Mucosa of descending colon (tissue), 3 donors: Measurements from ENCODE around the gene SS18L1. TPM values are rescaled to one million over a fixed set of nuclear protein-coding genes. Genes with fewer than 3 reads are reported as not detected.

Experiments used
- ATAC-seq: fragments of 200-7000 bp; cut with Tn5 transposase; one replicate; pipeline ENCODE4 v1.9.1; 2020; ENCODE audit warnings: mild to moderate bottlenecking, moderate library complexity
- DNase-seq, 3 donors: peaks; one replicate each; pipeline ENCODE4 v3.0.0-alpha.2; 2020
- H3K36me3 ChIP-seq: fragments of 200-600 bp; one replicate; pipeline ENCODE4 v1.8.0; 2021; ENCODE audit warnings: low read depth, mild to moderate bottlenecking
- H3K4me1 ChIP-seq: fragments of 200-600 bp; one replicate; pipeline ENCODE4 v1.8.0; 2021; ENCODE audit warnings: low read depth, mild to moderate bottlenecking
- H3K4me3 ChIP-seq: fragments of 200-600 bp; one replicate; pipeline ENCODE4 v1.8.0; 2021; ENCODE audit warnings: mild to moderate bottlenecking
- H3K9me3 ChIP-seq: fragments of 200-600 bp; one replicate; pipeline ENCODE4 v1.8.0; 2021; ENCODE audit warnings: mild to moderate bottlenecking
- intact Hi-C, 2 donors: fragments of 100-400 bp; cut with DNase I in 1 of 2; cut with micrococcal nuclease in 1 of 2; formaldehyde crosslinking; loops; one replicate each; pipeline versions ENCODE4 v1.11.0 to v1.11.1; 2022; cut with DNase I, micrococcal nuclease
- total RNA-seq, 3 donors: library from RNA; stranded (reverse); fragmentation: NEBNext Ultra II Directional in 2 of 3; extraction: Animal tissue kit (Norgen Biotek cat#: 25700) in 2 of 3; gene quantifications; one replicate each; pipeline versions ENCODE4 v1.2.1 to v1.2.4, GENCODE V29; 2021 to 2023
- TF ChIP-seq, protein P1 (sequence below): fragments of 200-600 bp; IDR thresholded peaks from one replicate; pipeline ENCODE4 v1.8.0; 2022; ENCODE audit warnings: antibody characterized with exemption, mild to moderate bottlenecking
- donor health status: DM: no; HTN: no; CAD: no; lungs with moderate emphysema.
- donor health status: DM: no; HTN: no; CAD: no.
- donor health status: DM: no; HTN: yes; CAD: no.

SS18L1 gene
- total RNA-seq, 3 donors from 2014 or later = 13.2 to 16.0 (median 14.4) TPM

DNA sequence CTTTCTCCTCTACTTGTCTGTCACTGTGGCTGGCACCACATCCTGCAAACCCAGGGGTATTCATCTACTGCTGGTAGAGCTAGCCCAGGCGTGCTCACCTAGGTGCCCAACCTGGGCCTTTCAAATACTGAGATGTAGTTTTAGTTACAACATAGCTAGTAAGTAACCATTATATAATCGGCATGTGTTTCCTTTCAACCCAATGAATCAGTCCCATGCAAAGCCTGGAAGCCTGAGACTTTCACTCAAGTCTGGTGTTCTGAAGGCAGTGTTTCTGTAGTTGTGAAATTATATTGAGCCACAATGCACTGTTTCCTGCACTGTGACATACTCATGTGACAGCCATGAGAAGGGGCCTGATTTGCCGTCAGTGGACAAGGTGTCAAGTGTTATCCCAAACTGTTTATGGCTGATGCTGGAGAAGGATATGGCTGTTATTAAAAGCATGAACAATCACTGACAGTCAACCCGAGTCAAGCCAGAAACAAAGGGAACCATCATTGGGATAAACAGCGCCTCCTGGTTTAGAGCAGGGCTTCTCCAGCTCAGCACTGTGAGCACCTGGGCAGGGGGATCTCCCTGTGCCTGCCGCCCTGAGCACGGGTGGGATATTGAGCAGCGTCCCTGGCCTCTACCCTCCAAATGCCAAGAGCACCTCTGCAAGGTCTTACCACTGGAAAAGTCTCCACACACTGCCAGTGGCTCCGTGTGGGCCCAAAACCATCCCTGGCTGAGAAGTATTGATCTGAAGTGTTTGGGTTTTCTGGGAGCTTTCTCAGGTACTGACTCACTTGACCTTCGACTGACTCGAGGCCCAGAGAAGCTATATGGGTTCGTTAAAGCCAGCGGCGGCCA lies 1.9 kb upstream of the SS18L1 start:
- intact Hi-C loops = loop anchor here in 1 of 2 donors (5.0 to 10.0 kb wide), 2 partner anchors 79 to 127 kb away; no protein-coding TSS in a partner anchor

DNA sequence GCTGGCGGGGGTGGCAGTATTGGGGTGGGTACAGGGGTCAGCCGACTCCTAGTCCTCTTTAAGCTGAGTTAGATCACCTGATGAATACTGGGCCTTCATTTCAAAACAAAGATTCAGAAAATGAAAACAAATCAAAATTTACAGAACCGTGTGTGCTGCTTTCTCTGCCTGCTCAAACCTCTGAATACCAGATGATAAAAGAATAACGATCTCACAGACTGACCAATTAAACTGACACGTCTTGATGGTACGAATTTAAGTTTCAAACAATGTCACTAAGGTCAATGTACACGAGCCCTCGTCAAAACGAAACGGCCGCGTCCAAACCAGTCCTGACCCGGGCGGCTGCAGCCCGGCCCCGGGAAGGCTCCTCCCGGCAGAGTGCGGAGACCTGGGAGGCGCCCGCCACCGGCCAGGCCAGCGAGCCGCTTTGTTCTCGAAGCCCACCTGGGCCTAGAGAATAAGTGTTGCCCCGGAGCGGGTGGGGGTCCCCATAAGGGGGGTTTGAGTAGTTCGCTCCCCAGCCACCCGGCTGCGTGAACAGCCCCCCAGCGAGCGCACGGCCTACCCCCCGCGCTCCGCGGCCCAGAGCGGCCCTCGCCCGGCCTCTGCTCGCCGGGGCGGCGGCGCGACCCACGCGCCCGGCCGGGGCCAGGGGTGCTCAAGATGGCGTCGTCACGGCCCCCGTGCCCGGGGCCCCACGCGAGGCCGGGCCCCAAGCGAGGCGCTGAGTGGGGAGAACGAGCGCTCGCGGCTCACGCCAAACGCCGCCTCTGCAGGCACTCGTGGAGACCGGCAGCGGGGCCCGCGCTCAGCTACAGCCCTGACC lies 1.1 kb upstream of the SS18L1 start:
- DNase-seq (peak in 2 of 3 donors; percentile 36 to 64), ATAC-seq (peak; percentile 20)
- Histone ChIP-seq H3K36me3 (peaks cover 7% of the 10 kb centered on the region), H3K9me3 (no peaks in the 10 kb centered on the region), H3K4me3 (peak overlapping the region; percentile 95), H3K4me1 (peaks cover 20% of the 10 kb centered on the region)
- TF ChIP-seq, protein P1, sequence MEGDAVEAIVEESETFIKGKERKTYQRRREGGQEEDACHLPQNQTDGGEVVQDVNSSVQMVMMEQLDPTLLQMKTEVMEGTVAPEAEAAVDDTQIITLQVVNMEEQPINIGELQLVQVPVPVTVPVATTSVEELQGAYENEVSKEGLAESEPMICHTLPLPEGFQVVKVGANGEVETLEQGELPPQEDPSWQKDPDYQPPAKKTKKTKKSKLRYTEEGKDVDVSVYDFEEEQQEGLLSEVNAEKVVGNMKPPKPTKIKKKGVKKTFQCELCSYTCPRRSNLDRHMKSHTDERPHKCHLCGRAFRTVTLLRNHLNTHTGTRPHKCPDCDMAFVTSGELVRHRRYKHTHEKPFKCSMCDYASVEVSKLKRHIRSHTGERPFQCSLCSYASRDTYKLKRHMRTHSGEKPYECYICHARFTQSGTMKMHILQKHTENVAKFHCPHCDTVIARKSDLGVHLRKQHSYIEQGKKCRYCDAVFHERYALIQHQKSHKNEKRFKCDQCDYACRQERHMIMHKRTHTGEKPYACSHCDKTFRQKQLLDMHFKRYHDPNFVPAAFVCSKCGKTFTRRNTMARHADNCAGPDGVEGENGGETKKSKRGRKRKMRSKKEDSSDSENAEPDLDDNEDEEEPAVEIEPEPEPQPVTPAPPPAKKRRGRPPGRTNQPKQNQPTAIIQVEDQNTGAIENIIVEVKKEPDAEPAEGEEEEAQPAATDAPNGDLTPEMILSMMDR = no peak
- intact Hi-C loops = loop anchor here in 1 of 2 donors (5.0 to 10.0 kb wide), 2 partner anchors 80 to 128 kb away; no protein-coding TSS in a partner anchor

More for the DNA sequence above, 1.9 kb upstream of the SS18L1 start:
- H3K9me3 ChIP-seq = no peaks in the 10 kb centered on the region
- TF ChIP-seq, protein P1 = no peak
- peak; percentile 9 for ATAC-seq
- peaks cover 7% of the 10 kb centered on the region for H3K36me3 ChIP-seq
- peak in 1 of 3 donors; percentile 39 for DNase-seq
- H3K4me3 ChIP-seq = no peak overlapping the region
- peaks cover 20% of the 10 kb centered on the region for H3K4me1 ChIP-seq

DNA sequence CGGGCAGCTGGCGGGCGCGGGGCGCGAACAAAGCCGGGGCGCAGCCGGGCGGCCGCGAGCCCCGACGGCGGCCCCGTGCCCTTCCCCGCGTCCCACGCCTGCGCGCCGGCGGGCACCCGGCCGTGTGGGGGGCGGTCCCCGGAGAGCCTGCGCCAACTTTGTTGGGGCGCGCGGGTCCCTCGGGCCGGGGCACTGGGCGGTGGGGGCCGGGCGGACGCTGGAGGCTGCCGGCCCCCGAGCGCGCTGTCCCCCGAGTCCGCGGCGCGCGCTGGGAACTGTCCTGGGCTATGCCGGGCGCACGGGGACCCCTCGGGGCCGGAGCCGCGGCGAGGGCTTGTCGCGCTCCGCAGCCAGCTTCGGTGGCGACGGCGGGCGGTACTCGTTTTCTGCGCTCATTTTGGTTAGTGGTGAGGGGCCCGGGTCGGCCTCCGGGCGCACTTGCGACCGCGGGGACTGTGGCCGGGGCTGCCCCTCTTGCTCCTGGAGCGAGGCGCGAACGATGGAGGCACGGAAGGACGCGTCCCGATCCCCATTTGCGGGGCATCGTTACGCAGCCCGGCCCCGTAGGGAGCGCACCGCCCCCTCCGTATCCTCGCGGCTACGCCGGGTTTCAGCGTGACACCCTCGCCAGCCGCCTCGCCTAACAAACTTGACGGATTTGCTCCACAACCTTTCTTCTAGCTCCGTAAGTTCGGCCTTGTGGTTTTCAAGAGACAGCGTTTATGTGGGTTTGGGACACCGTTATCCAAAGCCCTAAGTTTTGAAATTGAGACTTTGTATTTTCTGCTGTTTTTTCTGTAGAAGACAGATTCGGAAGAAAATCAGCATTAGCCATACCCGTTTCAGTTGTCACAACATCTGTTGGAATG lies 622 bp downstream of the SS18L1 start:
- TF ChIP-seq, protein P1 = no peak
- H3K9me3 ChIP-seq = no peaks in the 10 kb centered on the region
- peak overlapping the region; percentile 95 for H3K4me3 ChIP-seq
- H3K4me1 ChIP-seq = peaks cover 20% of the 10 kb centered on the region
- DNase-seq (peak; percentile 67 to 80 (median 76)), ATAC-seq (peak; percentile 50)
- peaks cover 4% of the 10 kb centered on the region for H3K36me3 ChIP-seq
- intact Hi-C loops = loop anchor here in 1 of 2 donors (5.0 to 10.0 kb wide), 2 partner anchors 82 to 129 kb away; no protein-coding TSS in a partner anchor

DNA sequence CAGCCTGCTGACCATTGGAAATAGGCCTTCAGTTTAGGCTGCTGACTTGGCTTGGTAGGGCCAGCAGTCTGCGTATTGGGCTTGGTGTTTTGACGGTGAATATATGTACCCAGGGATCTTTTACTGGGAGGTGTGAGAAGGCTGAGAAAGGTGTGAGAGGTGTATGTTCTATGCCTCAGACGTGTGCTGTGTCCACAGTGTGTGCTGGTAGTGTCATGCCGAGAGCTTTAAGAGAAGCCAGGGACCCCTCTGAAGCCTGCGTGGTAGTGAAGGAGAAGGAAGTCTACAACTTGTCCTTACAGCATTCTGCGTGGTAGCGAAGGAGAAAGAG lies 2.1 kb downstream of the SS18L1 start:
- ATAC-seq (no peak), DNase-seq (no peak)
- peaks cover 20% of the 10 kb centered on the region for H3K4me1 ChIP-seq
- intact Hi-C loops = loop anchor here in 1 of 2 donors (10.0 kb wide), 1 partner anchor 131 kb away; no protein-coding TSS in a partner anchor
- H3K4me3 ChIP-seq = no peak overlapping the region
- no peaks in the 10 kb centered on the region for H3K36me3 ChIP-seq
- no peaks in the 10 kb centered on the region for H3K9me3 ChIP-seq
- TF ChIP-seq, protein P1 = no peak
